ENCODE measurements around the gene CKAP4. TPM values are rescaled to one million over a fixed set of nuclear protein-coding genes. Genes with fewer than 3 reads are reported as not detected.

CKAP4 gene
- total RNA-seq, 2 experiments from 2014 or later: 14.7 to 15.7 TPM

GRCh38 chr12:106258226-106258625 is 10.4 kb upstream of the CKAP4 start:
- intact Hi-C loops (cut with DNase I, micrococcal nuclease): no loop called here
- ChIA-PET POLR2A (interaction anchor here (1.3 to 1.5 kb wide), 2 partner anchors 10 to 45 kb away, joined by 3 to 9 read pairs; partner anchors contain the start of gene CKAP4), CTCF (interaction anchor here (1.3 kb wide), 1 partner anchor 32 kb away, joined by 3 read pairs; no protein-coding TSS in a partner anchor)
- no peaks in the 10 kb centered on the region for H3K4me1 ChIP-seq (ENCODE audit: insufficient read depth, low read length)
- Mint-ChIP-seq H3K4me1 (ENCODE audit: low read depth) (no peaks in the 10 kb centered on the region), H3K27ac (no peak overlapping the region), H3K27me3 (no peaks in the 10 kb centered on the region), H3K9me3 (no peaks in the 10 kb centered on the region), H3K4me3 (no peak overlapping the region), H3K36me3 (ENCODE audit: low read depth) (no peaks in the 10 kb centered on the region)
- H3K9me3 ChIP-seq (ENCODE audit: control insufficient read depth in 1 of 2, insufficient read depth in 1 of 2, low read length in 2 of 2): no peaks in the 10 kb centered on the region
- ATAC-seq (ENCODE audit: poor library complexity) (no peak), DNase-seq (no peak)
- no peaks in the 10 kb centered on the region for H3K27me3 ChIP-seq (ENCODE audit: control insufficient read depth in 1 of 2, insufficient read depth in 2 of 2, low read length in 2 of 2)
- no peak for TF ChIP-seq CTCF (IDR thresholded peaks at IDR 0.05)
- H3K36me3 ChIP-seq (ENCODE audit: insufficient read depth, low read length): no peaks in the 10 kb centered on the region
- H3K27ac ChIP-seq (ENCODE audit: low read depth in 1 of 2, low read length in 2 of 2): no peak overlapping the region
- no peak overlapping the region for H3K4me3 ChIP-seq (ENCODE audit: low read length)

- H3K4me3 ChIP-seq (ENCODE audit: low read length): no peak overlapping the region
- POLR2A ChIA-PET: interaction anchor here (1.1 kb wide), 1 partner anchor 45 kb away, joined by 5 read pairs; no protein-coding TSS in a partner anchor
- DNase-seq (no peak), ATAC-seq (ENCODE audit: poor library complexity) (no peak)
- no peaks in the 10 kb centered on the region for H3K9me3 Mint-ChIP-seq
- H3K27me3 ChIP-seq (ENCODE audit: control insufficient read depth in 1 of 2, insufficient read depth in 2 of 2, low read length in 2 of 2): no peaks in the 10 kb centered on the region
- H3K27ac Mint-ChIP-seq: no peak overlapping the region
- CTCF ChIA-PET: no interaction called here
- no peak for TF ChIP-seq CTCF (IDR thresholded peaks at IDR 0.05)
- intact Hi-C loops (cut with DNase I, micrococcal nuclease): no loop called here
- no peaks in the 10 kb centered on the region for H3K36me3 Mint-ChIP-seq (ENCODE audit: low read depth)
- H3K36me3 ChIP-seq (ENCODE audit: insufficient read depth, low read length): no peaks in the 10 kb centered on the region
- no peak overlapping the region for H3K27ac ChIP-seq (ENCODE audit: low read depth in 1 of 2, low read length in 2 of 2)
- H3K4me1 Mint-ChIP-seq (ENCODE audit: low read depth): no peaks in the 10 kb centered on the region
- no peak overlapping the region for H3K4me3 Mint-ChIP-seq
- no peaks in the 10 kb centered on the region for H3K9me3 ChIP-seq (ENCODE audit: control insufficient read depth in 1 of 2, insufficient read depth in 1 of 2, low read length in 2 of 2)
- no peaks in the 10 kb centered on the region for H3K4me1 ChIP-seq (ENCODE audit: insufficient read depth, low read length)
- H3K27me3 Mint-ChIP-seq: no peaks in the 10 kb centered on the region
Observed at GRCh38 chr12:106256524-106256923, 8.7 kb upstream of the CKAP4 start.

GRCh38 chr12:106255952-106256351 is 8.1 kb upstream of the CKAP4 start:
- Histone ChIP-seq H3K4me1 (ENCODE audit: insufficient read depth, low read length) (no peaks in the 10 kb centered on the region), H3K27ac (ENCODE audit: low read depth in 1 of 2, low read length in 2 of 2) (no peak overlapping the region), H3K27me3 (ENCODE audit: control insufficient read depth in 1 of 2, insufficient read depth in 2 of 2, low read length in 2 of 2) (no peaks in the 10 kb centered on the region), H3K36me3 (ENCODE audit: insufficient read depth, low read length) (no peaks in the 10 kb centered on the region), H3K9me3 (ENCODE audit: control insufficient read depth in 1 of 2, insufficient read depth in 1 of 2, low read length in 2 of 2) (no peaks in the 10 kb centered on the region), H3K4me3 (ENCODE audit: low read length) (no peak overlapping the region)
- no peak for TF ChIP-seq CTCF (IDR thresholded peaks at IDR 0.05)
- Mint-ChIP-seq H3K4me1 (ENCODE audit: low read depth) (no peaks in the 10 kb centered on the region), H3K36me3 (ENCODE audit: low read depth) (no peaks in the 10 kb centered on the region), H3K9me3 (no peaks in the 10 kb centered on the region), H3K27me3 (no peaks in the 10 kb centered on the region), H3K27ac (no peak overlapping the region), H3K4me3 (no peak overlapping the region)
- ATAC-seq (ENCODE audit: poor library complexity) (no peak), DNase-seq (no peak)
- intact Hi-C loops (cut with DNase I, micrococcal nuclease): no loop called here
- ChIA-PET CTCF (interaction anchor here (2.3 kb wide), 1 partner anchor 26 kb away, joined by 6 read pairs; no protein-coding TSS in a partner anchor), POLR2A (interaction anchor here (1.1 kb wide), 1 partner anchor 46 kb away, joined by 5 read pairs; no protein-coding TSS in a partner anchor)

All from CD4-positive, alpha-beta T cell (primary cell).